Osteocyte (in vitro differentiated cells): Measurements from ENCODE around the gene DIP2A. TPM values are rescaled to one million over a fixed set of nuclear protein-coding genes. Genes with fewer than 3 reads are reported as not detected.

Experiments used
- DNase-seq: peaks from one replicate; pipeline ENCODE4 v3.0.0; 2021; ENCODE audit warnings: mixed read lengths; ENCODE audit not compliant: unreplicated experiment; ENCODE audit errors: extremely low spot score
- H3K27ac Mint-ChIP-seq: one replicate; pipeline ENCODE4 v1.8.0; 2021; ENCODE audit warnings: mild to moderate bottlenecking, mixed read lengths; ENCODE audit not compliant: unreplicated experiment
- H3K27me3 Mint-ChIP-seq: one replicate; pipeline ENCODE4 v1.8.0; 2021; ENCODE audit warnings: mixed read lengths; ENCODE audit not compliant: unreplicated experiment
- H3K36me3 Mint-ChIP-seq: one replicate; pipeline ENCODE4 v1.8.0; 2021; ENCODE audit warnings: mixed read lengths; ENCODE audit not compliant: unreplicated experiment
- H3K4me1 Mint-ChIP-seq: one replicate; pipeline ENCODE4 v1.8.0; 2021; ENCODE audit warnings: mixed read lengths; ENCODE audit not compliant: unreplicated experiment
- H3K4me3 Mint-ChIP-seq: one replicate; pipeline ENCODE4 v1.8.0; 2021; ENCODE audit warnings: mild to moderate bottlenecking, moderate library complexity, mixed read lengths; ENCODE audit not compliant: unreplicated experiment
- H3K9me3 Mint-ChIP-seq: one replicate; pipeline ENCODE4 v1.8.0; 2021; ENCODE audit warnings: mixed read lengths; ENCODE audit not compliant: unreplicated experiment
- total RNA-seq: library from RNA; stranded (reverse); gene quantifications from 2 replicates; pipeline ENCODE4 v1.2.1, GENCODE V29; 2021
- TF ChIP-seq, protein P1 (sequence below): fragments of 200-600 bp; sonication (generic); IDR thresholded peaks from 2 replicates; pipeline ENCODE4 v1.5.0; 2021; ENCODE audit warnings: antibody characterized with exemption, mild to moderate bottlenecking, moderate library complexity

The DIP2A gene
- total RNA-seq, 1 donor from 2014 or later = 43.0 TPM

DNA sequence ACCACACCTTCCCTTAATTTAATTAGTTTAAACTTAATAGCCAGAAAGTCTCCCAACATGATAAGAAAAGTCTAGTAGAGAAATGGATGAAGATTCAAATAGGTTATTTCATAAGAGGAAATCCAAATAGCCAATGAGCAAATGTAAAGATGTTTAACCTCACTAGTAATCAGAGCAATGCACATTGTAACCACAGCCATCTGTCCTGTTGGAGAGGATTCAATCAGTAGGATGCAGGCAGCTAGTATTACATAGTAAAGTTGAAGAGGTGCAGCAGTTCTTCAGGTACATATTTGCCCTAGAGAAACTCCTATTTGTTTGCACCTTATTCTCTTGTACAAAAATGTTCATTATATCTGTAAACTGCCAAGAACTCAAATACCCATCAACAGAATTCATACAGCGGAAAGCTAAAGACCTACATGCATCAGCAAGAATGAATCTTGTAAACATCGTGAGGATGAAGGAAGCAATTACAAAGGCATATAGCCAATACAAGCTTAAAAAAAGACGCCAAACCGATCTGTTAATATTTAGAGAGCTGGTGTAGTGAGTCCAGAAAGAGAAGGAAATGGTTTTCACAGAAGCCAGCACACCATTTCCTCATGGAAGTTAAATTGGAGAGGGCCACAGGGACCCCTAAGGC is 27.9 kb downstream of the DIP2A start:
- Mint-ChIP-seq H3K36me3 (peaks cover 21% of the 10 kb centered on the region), H3K9me3 (no peaks in the 10 kb centered on the region), H3K27me3 (no peaks in the 10 kb centered on the region), H3K4me1 (peaks cover 27% of the 10 kb centered on the region), H3K27ac (no peak overlapping the region), H3K4me3 (no peak overlapping the region)
- DNase-seq = no peak
- TF ChIP-seq, protein P1, sequence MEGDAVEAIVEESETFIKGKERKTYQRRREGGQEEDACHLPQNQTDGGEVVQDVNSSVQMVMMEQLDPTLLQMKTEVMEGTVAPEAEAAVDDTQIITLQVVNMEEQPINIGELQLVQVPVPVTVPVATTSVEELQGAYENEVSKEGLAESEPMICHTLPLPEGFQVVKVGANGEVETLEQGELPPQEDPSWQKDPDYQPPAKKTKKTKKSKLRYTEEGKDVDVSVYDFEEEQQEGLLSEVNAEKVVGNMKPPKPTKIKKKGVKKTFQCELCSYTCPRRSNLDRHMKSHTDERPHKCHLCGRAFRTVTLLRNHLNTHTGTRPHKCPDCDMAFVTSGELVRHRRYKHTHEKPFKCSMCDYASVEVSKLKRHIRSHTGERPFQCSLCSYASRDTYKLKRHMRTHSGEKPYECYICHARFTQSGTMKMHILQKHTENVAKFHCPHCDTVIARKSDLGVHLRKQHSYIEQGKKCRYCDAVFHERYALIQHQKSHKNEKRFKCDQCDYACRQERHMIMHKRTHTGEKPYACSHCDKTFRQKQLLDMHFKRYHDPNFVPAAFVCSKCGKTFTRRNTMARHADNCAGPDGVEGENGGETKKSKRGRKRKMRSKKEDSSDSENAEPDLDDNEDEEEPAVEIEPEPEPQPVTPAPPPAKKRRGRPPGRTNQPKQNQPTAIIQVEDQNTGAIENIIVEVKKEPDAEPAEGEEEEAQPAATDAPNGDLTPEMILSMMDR = no peak

DNA sequence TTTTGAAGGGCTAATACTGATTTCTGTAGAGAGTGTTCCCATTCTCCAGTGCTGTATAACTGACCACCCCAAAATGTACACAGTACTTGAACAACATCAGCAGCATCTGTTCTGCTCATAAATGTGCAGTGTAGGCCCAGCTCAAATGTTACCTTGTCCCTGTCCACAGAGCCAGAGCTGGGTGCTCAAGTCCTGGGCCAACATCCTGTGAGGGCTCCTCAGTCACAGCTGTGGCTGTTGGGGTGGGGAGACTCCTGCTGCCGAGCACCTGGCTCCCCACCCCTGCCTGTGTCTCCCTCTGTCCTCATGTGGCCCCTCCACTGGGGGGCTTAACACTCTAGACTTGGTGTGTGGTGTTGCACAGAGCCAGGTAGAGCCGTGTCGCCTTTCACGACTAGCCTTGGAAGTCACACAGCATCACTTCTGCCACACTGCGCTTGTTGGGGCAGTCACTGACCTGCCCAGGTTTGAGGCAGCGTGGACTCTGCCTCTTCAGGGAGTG is 30.5 kb downstream of the DIP2A start:
- DNase-seq = no peak
- Mint-ChIP-seq H3K4me1 (peaks cover 13% of the 10 kb centered on the region), H3K9me3 (peaks cover 7% of the 10 kb centered on the region), H3K4me3 (no peak overlapping the region), H3K27me3 (no peaks in the 10 kb centered on the region), H3K27ac (no peak overlapping the region), H3K36me3 (peaks cover 42% of the 10 kb centered on the region)
- TF ChIP-seq, protein P1 = no peak

DNA sequence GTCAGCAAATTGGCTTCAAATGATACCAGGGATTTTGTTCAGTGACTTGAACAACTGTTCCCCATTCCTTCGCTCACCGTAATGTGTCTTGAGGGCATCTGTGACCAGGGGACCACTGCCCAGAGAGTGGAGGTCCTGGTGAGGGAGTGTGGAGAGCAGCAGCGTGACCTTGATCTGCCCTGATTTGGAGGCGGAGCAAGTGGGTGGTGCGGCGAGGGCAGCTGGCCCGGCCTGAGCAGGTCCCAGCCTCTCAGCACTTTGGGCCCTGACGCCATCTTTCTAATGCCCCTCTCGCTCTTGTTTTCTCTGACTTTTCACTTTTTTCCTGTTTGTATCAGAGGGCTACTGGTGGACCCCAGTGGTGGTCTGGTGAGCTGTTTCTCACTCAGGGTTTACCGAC is 31.1 kb downstream of the DIP2A start:
- no peak for DNase-seq
- H3K27ac Mint-ChIP-seq = no peak overlapping the region
- peaks cover 44% of the 10 kb centered on the region for H3K36me3 Mint-ChIP-seq
- TF ChIP-seq, protein P1 = no peak
- H3K9me3 Mint-ChIP-seq = peaks cover 7% of the 10 kb centered on the region
- peaks cover 11% of the 10 kb centered on the region for H3K4me1 Mint-ChIP-seq
- no peak overlapping the region for H3K4me3 Mint-ChIP-seq
- no peaks in the 10 kb centered on the region for H3K27me3 Mint-ChIP-seq

DNA sequence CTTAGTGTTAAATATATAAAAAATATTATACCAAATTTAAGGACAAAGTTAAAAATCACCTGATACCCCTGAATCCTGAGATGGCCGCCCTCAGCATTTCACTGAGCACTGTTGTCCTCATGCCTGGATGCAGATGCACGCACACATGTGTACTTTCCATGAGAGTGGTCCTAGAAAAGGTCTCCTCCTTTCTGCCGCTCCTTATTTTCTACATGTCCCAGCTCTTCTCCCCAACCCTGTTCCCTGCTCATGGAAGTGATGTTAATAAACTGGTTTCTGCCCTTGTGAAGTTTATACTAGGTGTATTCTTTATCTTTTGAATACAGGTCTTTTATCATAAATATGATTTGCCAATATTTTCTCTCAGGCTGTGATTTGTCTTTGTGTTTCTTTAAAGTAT is 32.9 kb downstream of the DIP2A start:
- Mint-ChIP-seq H3K27me3 (no peaks in the 10 kb centered on the region), H3K36me3 (peaks cover 42% of the 10 kb centered on the region), H3K4me1 (peaks cover 11% of the 10 kb centered on the region), H3K9me3 (peaks cover 7% of the 10 kb centered on the region), H3K27ac (no peak overlapping the region), H3K4me3 (no peak overlapping the region)
- TF ChIP-seq, protein P1 = no peak
- no peak for DNase-seq

DNA sequence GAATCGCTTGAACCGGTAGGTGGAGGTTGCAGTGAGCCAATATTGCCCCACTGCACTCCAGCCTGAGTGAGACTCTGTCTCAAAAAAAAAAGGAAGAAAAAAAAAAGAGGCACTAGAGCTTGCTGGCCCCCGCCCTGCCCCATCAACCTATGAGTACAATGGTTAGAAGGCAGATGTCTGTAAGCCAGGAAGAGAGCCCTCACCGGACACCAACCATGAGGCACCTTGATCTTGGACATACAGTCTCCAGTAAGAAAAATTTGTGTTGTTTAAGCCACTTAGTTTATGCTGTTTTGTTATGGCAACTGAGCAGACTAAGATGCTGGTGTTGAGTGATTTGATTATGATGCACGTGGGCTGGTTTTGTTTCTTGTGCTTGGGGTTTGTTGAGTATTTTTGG is 34.2 kb downstream of the DIP2A start:
- TF ChIP-seq, protein P1 = no peak
- peaks cover 43% of the 10 kb centered on the region for H3K36me3 Mint-ChIP-seq
- H3K27me3 Mint-ChIP-seq = no peaks in the 10 kb centered on the region
- H3K4me1 Mint-ChIP-seq = peaks cover 11% of the 10 kb centered on the region
- no peak overlapping the region for H3K4me3 Mint-ChIP-seq
- no peak overlapping the region for H3K27ac Mint-ChIP-seq
- peaks cover 7% of the 10 kb centered on the region for H3K9me3 Mint-ChIP-seq
- DNase-seq = no peak
